Superior temporal gyrus (tissue), 1 donor: ENCODE data around the gene OR51B2.

Experiments
- DNase-seq: peaks from one replicate; pipeline ENCODE4 v3.0.0-alpha.2; 2016; ENCODE audit errors: extremely low spot score

Gene OR51B2

GRCh38 chr11:5282628-5283027 lies 41.5 kb downstream of the OR51B2 start:
- no peak for DNase-seq

GRCh38 chr11:5281596-5281995 lies 42.5 kb downstream of the OR51B2 start:
- no peak for DNase-seq

- DNase-seq, result no peak
Measured at GRCh38 chr11:5280582-5281102, 43.5 kb downstream of the OR51B2 start.

- no peak for DNase-seq
Measured at GRCh38 chr11:5279471-5280090, 44.5 kb downstream of the OR51B2 start.

DNA sequence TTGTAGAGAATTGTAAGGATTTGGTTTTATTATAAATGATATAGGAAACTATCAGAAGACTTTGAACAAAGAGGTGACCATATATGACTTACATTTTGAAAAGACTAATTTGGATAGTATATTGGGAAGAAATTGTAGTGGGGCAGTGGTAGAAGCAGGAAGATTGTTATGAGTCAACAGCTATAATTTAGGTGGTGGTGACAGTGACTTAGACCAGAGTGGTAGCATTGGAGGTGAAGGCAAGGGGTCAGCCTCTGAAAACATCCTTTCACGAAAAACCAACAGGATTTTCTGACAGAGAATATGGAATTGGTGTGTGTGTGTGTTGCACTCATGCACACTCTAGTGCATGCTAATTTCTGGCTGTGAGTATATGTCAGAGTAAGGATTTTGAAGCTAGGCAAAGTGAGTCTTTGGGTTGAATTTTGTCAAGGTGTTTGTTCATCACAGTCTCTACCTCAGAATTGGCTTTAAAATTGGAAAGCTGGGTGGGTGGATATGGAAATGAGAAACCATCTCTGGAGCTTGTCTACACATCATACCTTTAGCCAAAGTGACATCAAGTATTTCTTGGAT lies 46.2 kb downstream of the OR51B2 start:
- no peak for DNase-seq

DNA sequence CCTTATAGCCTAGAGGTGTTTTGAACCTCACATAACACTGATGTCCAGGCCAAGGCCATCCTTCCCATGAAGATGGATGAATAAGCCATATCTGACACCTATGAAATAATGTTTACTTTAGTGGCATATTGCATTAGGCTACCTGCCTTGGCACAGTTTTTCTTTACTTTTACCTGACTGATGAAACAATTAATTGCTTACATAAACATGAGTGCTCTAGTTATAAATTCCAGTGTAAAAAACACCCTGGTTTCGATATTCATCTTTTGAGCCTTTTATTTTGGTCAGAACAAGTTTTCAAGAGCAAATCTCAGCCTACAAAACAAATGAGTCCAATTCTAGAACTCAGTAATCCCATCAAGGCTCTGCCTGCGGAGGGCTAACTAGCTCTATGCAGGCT lies 47.4 kb downstream of the OR51B2 start:
- no peak for DNase-seq

GRCh38 chr11:5275369-5276110 lies 48.6 kb downstream of the OR51B2 start:
- DNase-seq, result no peak

DNA sequence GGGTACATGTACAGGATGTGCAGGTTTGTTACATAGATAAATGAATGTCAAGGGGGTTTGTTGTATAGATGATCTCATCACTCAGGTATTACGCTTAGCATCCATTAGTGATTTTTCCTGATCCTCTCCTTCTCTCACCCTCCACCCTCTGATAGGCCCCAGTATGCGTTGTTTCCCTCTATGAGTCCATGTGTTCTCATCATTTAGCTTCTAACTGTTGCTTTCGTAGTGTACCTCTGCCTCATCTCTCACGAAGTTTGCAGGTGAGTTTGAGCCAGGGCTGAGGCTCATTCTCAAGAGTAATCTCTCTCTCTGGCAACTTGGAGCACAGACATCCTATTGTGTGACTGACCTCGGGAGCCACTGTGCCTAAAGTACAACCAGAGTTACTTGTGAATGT lies 49.7 kb downstream of the OR51B2 start:
- DNase-seq, result no peak
